ENCODE data around the gene FOXI1. TPM values are rescaled to one million over a fixed set of nuclear protein-coding genes. Genes with fewer than 3 reads are reported as not detected.

FOXI1 gene
- total and polyA plus RNA-seq, 2 donors (not counting 3 experiments of a cell fraction or from before 2014, with no cell fraction given): not detected

- Histone ChIP-seq H3K79me2 (ENCODE audit: control insufficient read depth, insufficient read depth, low read length) (no peaks in the 10 kb centered on the region), H3K9ac (replicated peaks; ENCODE audit: extremely low read depth, insufficient read depth, low read length) (no peak overlapping the region), H3K4me3 (replicated peaks in 1 of 3; ENCODE audit: insufficient read depth in 1 of 3, low read depth in 1 of 3, low read length in 3 of 3) (no peak overlapping the region), H3K9me1 (replicated peaks; ENCODE audit: control insufficient read depth, extremely low read depth, insufficient read depth, low read length) (no peaks in the 10 kb centered on the region), H3K4me2 (ENCODE audit: insufficient read depth, low read length) (no peak overlapping the region), H2AFZ (ENCODE audit: low read depth, low read length) (no peak overlapping the region), H3K9me3 (replicated peaks; ENCODE audit: control insufficient read depth, insufficient read depth, low read length) (no peaks in the 10 kb centered on the region), H3K4me1 (ENCODE audit: control insufficient read depth, extremely low read depth, insufficient read depth, low read length) (no peaks in the 10 kb centered on the region), H3K27me3 (ENCODE audit: control insufficient read depth in 2 of 2, insufficient read depth in 2 of 2, low read length in 2 of 2) (peaks cover 0 to 9% of the 10 kb centered on the region in 2 experiments), H4K20me1 (replicated peaks; ENCODE audit: control insufficient read depth, extremely low read depth, insufficient read depth, low read length) (no peaks in the 10 kb centered on the region), H3K27ac (ENCODE audit: insufficient read depth, low read depth, low read length) (no peak overlapping the region), H3K36me3 (ENCODE audit: control insufficient read depth in 2 of 2, extremely low read depth in 1 of 2, insufficient read depth in 2 of 2, low read length in 2 of 2) (no peaks in the 10 kb centered on the region)
- FAIRE-seq (no peak), DNase-seq (ENCODE audit: low read depth, low spot score) (no peak)
- no TSS peak for BruUV-seq (replicated peaks)
- no peak for TF ChIP-seq POLR2A (IDR thresholded peaks at IDR 0.05; ENCODE audit: low read depth, low read length)
- no peak for TF ChIP-seq FOS (IDR thresholded peaks at IDR 0.05; ENCODE audit: borderline replicate concordance, insufficient read depth, low read length)
- no peak for TF ChIP-seq CTCF (IDR thresholded peaks at IDR 0.05; ENCODE audit: extremely low read depth in 1 of 2, insufficient read depth in 1 of 2, low read depth in 1 of 2, low read length in 2 of 2)
- no peak for TF ChIP-seq POLR2AphosphoS5 (IDR thresholded peaks at IDR 0.05; ENCODE audit: insufficient read depth, low read depth, low read length)
- TF ChIP-seq MYC (IDR thresholded peaks at IDR 0.05; ENCODE audit: low read depth, low read length): no peak
- TF ChIP-seq JUN (IDR thresholded peaks at IDR 0.05; ENCODE audit: borderline replicate concordance, insufficient read depth, insufficient read length, low read depth): no peak
- intact Hi-C loops (cut with micrococcal nuclease) (no loop called here), dilution Hi-C loops (cut with MboI; ENCODE audit: extremely low pct_ligation_motif_present, low sequenced_read_pairs) (loop anchor here (25.0 kb wide), 1 partner anchor 106 kb away; no protein-coding TSS in a partner anchor)
- ChIA-PET CTCF (interaction anchor here (0.8 kb wide), 1 partner anchor 10 kb away, joined by 4 read pairs; no protein-coding TSS in a partner anchor), POLR2A (no interaction called here)
Observed at GRCh38 chr5:170080786-170081445, 24.8 kb upstream of the FOXI1 start.
